Sciatic nerve (tissue), 2 donors: ENCODE data around the gene GYG2. TPM values are rescaled to one million over a fixed set of nuclear protein-coding genes. Genes with fewer than 3 reads are reported as not detected.
A peak's percentile ranks its signal among the peaks of the same experiment; 100 is the strongest.
"Not testable (repeated sequence)": the region's sequence is repeated elsewhere in the genome, so short reads cannot be mapped to it uniquely, and the experiment has no call there.

Experiments used
- ATAC-seq: fragments of 200-7000 bp; cut with Tn5 transposase; one replicate; pipeline ENCODE4 v1.9.1; 2020; ENCODE audit warnings: mild to moderate bottlenecking, moderate library complexity
- DNase-seq: peaks from one replicate; pipeline ENCODE4 v3.0.0-alpha.2; 2020; ENCODE audit warnings: low spot score
- intact Hi-C: fragments of 100-400 bp; cut with DNase I; formaldehyde crosslinking; loops from one replicate; pipeline ENCODE4 v1.14.2; 2022
- total RNA-seq: library from RNA; stranded (reverse); fragmentation: NEBNext Ultra II Directional; extraction: Animal tissue kit (Norgen Biotek cat#: 25700); gene quantifications from one replicate; pipeline ENCODE4 v1.2.1, GENCODE V29; 2021
- donor health status: DM: no; HTN: no; CAD: no.
- donor health status: DM: no; HTN: no; CAD: no.

GYG2 gene
- 10.9 TPM for total RNA-seq

GRCh38 chrX:2828344-2828958 is at the start of gene GYG2:
Gene GYG2 (plus strand): TSS chrX:2828930. CDS start chrX:2830189, 1,259 bp downstream.
- DNase-seq (no peak), ATAC-seq (peak; percentile 27)
- intact Hi-C loops, result no loop called here

GRCh38 chrX:2780472-2781225 is 48.1 kb upstream of the GYG2 start:
- intact Hi-C loops, DNase-seq, ATAC-seq: not testable (repeated sequence)

- DNase-seq, result no peak
- ATAC-seq, result no peak
- intact Hi-C loops, result no loop called here
Measured at GRCh38 chrX:2781226-2781571, 47.5 kb upstream of the GYG2 start.

GRCh38 chrX:2781698-2782097 is 47.0 kb upstream of the GYG2 start:
- intact Hi-C loops, result no loop called here
- ATAC-seq (no peak), DNase-seq (no peak)

- intact Hi-C loops, result no loop called here
- DNase-seq (no peak), ATAC-seq (no peak)
Measured at GRCh38 chrX:2782171-2782570, 46.6 kb upstream of the GYG2 start.

- intact Hi-C loops, result no loop called here
- DNase-seq (no peak), ATAC-seq (no peak)
Measured at GRCh38 chrX:2782778-2783177, 46.0 kb upstream of the GYG2 start.

GRCh38 chrX:2784026-2784425 is 44.7 kb upstream of the GYG2 start:
- no peak for DNase-seq
- peak; percentile 59 for ATAC-seq
- intact Hi-C loops, result no loop called here

- intact Hi-C loops, result no loop called here
- ATAC-seq, result no peak
Measured at GRCh38 chrX:2785538-2785937, 43.2 kb upstream of the GYG2 start.

GRCh38 chrX:2788980-2789379 is 39.8 kb upstream of the GYG2 start:
- DNase-seq, result no peak
- ATAC-seq, result no peak
- intact Hi-C loops, result no loop called here

More at GRCh38 chrX:2785538-2785937, 43.2 kb upstream of the GYG2 start:
- DNase-seq, result no peak

GRCh38 chrX:2789569-2789968 is 39.2 kb upstream of the GYG2 start:
- intact Hi-C loops, result no loop called here
- no peak for ATAC-seq

GRCh38 chrX:2793752-2794151 is 35.0 kb upstream of the GYG2 start:
- no peak for ATAC-seq
- intact Hi-C loops, result no loop called here
- DNase-seq, result no peak

More at GRCh38 chrX:2789569-2789968, 39.2 kb upstream of the GYG2 start:
- no peak for DNase-seq

GRCh38 chrX:2794336-2794735 is 34.4 kb upstream of the GYG2 start:
- DNase-seq (no peak), ATAC-seq (no peak)
- intact Hi-C loops, result no loop called here

GRCh38 chrX:2796808-2797207 is 31.9 kb upstream of the GYG2 start:
- DNase-seq, ATAC-seq, intact Hi-C loops: not testable (repeated sequence)

GRCh38 chrX:2799369-2799768 is 29.4 kb upstream of the GYG2 start:
- ATAC-seq, result no peak
- intact Hi-C loops, result no loop called here

GRCh38 chrX:2799980-2800379 is 28.8 kb upstream of the GYG2 start:
- ATAC-seq, DNase-seq: not testable (repeated sequence)
- intact Hi-C loops, result loop anchor here (10.0 kb wide), 1 partner anchor 1185 kb away; the partner anchor contains the start of gene ASMT

More at GRCh38 chrX:2799369-2799768, 29.4 kb upstream of the GYG2 start:
- DNase-seq, result no peak

- intact Hi-C loops, result loop anchor here (10.0 kb wide), 1 partner anchor 1186 kb away; the partner anchor contains the start of gene ASMT
- DNase-seq (no peak), ATAC-seq (no peak)
Measured at GRCh38 chrX:2801223-2801622, 27.5 kb upstream of the GYG2 start.

GRCh38 chrX:2802376-2803090 is 26.2 kb upstream of the GYG2 start:
- not testable (repeated sequence) for ATAC-seq, DNase-seq
- intact Hi-C loops, result loop anchor here (10.0 kb wide), 1 partner anchor 1188 kb away; the partner anchor contains the start of gene ASMT

- intact Hi-C loops, result loop anchor here (10.0 kb wide), 1 partner anchor 1189 kb away; the partner anchor contains the start of gene ASMT
- not testable (repeated sequence) for ATAC-seq, DNase-seq
Measured at GRCh38 chrX:2803486-2803885, 25.2 kb upstream of the GYG2 start.

- peak; percentile 70 for ATAC-seq
- DNase-seq, result not testable (repeated sequence)
- intact Hi-C loops, result loop anchor here (10.0 kb wide), 1 partner anchor 1189 kb away; the partner anchor contains the start of gene ASMT
Measured at GRCh38 chrX:2804106-2804843, 24.5 kb upstream of the GYG2 start.
